Bronchial epithelial cell (primary cell): ENCODE measurements around the gene F2R. TPM values are rescaled to one million over a fixed set of nuclear protein-coding genes. Genes with fewer than 3 reads are reported as not detected.

Experiments
- DNase-seq: peaks from one replicate; pipeline ENCODE4 v3.0.0-alpha.2; 2010; ENCODE audit warnings: low read depth
- FAIRE-seq: peaks from 2 replicates; lab custom pipeline; 2011; peaks lifted over from hg19 to GRCh38; lab: Jason Lieb, UNC
- H3K27me3 ChIP-seq: 2 replicates; pipeline ENCODE4 v1.5.1; 2011; ENCODE audit warnings: low read length; ENCODE audit not compliant: control insufficient read depth, insufficient read depth
- H3K36me3 ChIP-seq: 2 replicates; pipeline ENCODE4 v1.5.1; 2011; ENCODE audit warnings: low read length; ENCODE audit not compliant: control insufficient read depth, insufficient read depth
- H3K4me3 ChIP-seq: 2 replicates; pipeline ENCODE4 v1.5.1; 2011; ENCODE audit warnings: mild to moderate bottlenecking, low read depth, low read length, control low read depth
- CTCF ChIP-seq: IDR thresholded peaks from 2 replicates; pipeline ENCODE4 v1.5.1; 2011; ENCODE audit warnings: mild to moderate bottlenecking, moderate library complexity, low read length, control low read depth, inconsistent platforms; ENCODE audit not compliant: insufficient read depth, severe bottlenecking
- total RNA-seq: library from RNA; depleted of rRNA; stranded (reverse); fragments of >200 nt; gene quantifications from 2 replicates; pipeline ENCODE4 v1.2.1, GENCODE V29; 2014

The F2R gene
- total RNA-seq, 1 donor from 2014 or later, result 12.1 TPM

GRCh38 chr5:76692274-76692540 is 23.7 kb upstream of the F2R start:
- Histone ChIP-seq H3K36me3 (no peaks in the 10 kb centered on the region), H3K27me3 (no peaks in the 10 kb centered on the region)

GRCh38 chr5:76692651-76693050 is 23.3 kb upstream of the F2R start:
- FAIRE-seq (no peak), DNase-seq (no peak)
- Histone ChIP-seq H3K4me3 (no peak overlapping the region), H3K36me3 (no peaks in the 10 kb centered on the region), H3K27me3 (no peaks in the 10 kb centered on the region)
- no peak for TF ChIP-seq CTCF

More at GRCh38 chr5:76692274-76692540, 23.7 kb upstream of the F2R start:
- no peak overlapping the region for H3K4me3 ChIP-seq
- FAIRE-seq (no peak), DNase-seq (no peak)
- no peak for TF ChIP-seq CTCF

GRCh38 chr5:76693141-76693540 is 22.8 kb upstream of the F2R start:
- FAIRE-seq, result no peak
- Histone ChIP-seq H3K4me3 (no peak overlapping the region), H3K36me3 (no peaks in the 10 kb centered on the region), H3K27me3 (no peaks in the 10 kb centered on the region)
- no peak for TF ChIP-seq CTCF
- DNase-seq, result no peak

DNA sequence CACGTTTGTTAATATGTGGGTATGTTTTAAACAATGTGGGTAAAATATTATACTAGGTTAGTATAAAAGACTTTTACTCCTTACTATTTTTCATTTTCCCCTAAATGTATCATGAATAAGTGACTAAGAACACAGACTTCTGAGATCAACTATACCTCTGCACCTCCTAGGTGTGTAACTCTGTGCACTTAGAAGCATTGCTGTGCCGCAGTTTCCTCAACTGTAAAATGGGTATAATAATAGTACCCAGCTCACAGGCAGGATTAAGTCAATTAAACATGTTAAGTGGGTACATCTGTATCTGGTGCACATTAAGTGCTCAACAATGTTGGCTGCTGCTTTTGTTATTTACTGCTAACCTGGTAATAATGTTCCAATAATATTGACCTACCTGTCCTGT is 21.6 kb upstream of the F2R start:
- H3K27me3 ChIP-seq, result no peaks in the 10 kb centered on the region
- no peak overlapping the region for H3K4me3 ChIP-seq
- DNase-seq (no peak), FAIRE-seq (no peak)
- TF ChIP-seq CTCF, result no peak
- no peaks in the 10 kb centered on the region for H3K36me3 ChIP-seq

DNA sequence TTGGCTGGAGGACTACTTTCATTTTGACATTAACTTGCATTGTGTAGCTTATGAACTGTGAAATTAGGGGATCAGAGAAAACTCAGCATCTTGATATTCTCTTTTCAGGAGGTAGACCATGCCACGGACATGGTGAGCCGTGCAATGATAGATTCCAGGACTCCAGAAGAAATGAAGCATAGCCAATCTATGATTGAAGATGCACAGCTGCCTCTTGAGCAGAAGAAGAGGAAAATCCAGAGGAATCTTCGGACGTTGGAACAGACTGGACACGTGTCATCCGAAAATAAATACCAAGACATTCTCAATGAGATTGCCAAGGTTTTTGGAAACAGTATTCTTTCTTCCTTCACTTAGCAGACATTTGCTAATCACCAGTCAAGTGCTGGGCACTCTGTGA is 20.6 kb upstream of the F2R start:
- Histone ChIP-seq H3K4me3 (no peak overlapping the region), H3K36me3 (no peaks in the 10 kb centered on the region), H3K27me3 (no peaks in the 10 kb centered on the region)
- no peak for TF ChIP-seq CTCF
- FAIRE-seq (no peak), DNase-seq (no peak)

DNA sequence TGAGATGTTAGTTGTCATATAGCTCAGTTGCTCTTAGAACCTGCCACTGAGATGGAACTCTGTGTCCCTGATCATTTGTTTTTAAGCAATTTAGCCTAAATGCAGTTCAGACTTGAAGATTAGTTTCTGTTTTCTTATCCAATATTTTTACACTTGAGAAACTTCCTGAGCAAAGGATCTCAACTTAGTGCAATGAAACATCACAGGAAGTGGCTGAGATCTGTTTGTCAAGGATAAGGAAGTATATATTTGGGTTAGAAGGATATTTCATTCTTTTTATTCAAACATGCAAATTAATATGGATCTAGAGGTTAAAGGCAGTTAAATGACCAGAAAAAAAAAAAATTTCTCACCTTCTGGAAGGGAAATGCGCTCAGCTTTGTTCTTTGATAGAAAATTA is 19.7 kb upstream of the F2R start:
- no peak for TF ChIP-seq CTCF
- no peak for DNase-seq
- Histone ChIP-seq H3K36me3 (no peaks in the 10 kb centered on the region), H3K4me3 (no peak overlapping the region), H3K27me3 (no peaks in the 10 kb centered on the region)
- FAIRE-seq, result no peak
